ENCODE measurements around the gene SLC25A44.

DNA sequence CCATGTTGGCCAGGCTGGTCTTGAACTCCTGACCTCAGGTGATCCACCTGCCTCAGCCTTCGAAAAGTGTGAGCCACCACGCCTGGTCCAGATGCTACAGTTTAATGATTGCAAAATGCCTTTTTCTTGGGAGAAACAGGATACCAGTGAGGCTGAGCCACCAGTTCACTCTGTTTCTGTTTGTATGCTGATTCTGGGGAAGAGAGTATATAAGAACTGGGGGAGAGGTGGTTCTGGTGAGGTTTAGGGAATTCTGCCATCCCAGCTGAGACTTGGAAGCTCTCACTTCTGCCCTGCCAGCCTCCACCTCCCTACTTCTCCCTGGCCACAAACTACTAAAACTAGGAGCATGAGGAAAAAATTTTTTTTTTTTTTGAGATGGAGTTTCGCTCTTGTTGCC lies 10.8 kb downstream of the SLC25A44 start:
- TF ChIP-seq, protein P1, sequence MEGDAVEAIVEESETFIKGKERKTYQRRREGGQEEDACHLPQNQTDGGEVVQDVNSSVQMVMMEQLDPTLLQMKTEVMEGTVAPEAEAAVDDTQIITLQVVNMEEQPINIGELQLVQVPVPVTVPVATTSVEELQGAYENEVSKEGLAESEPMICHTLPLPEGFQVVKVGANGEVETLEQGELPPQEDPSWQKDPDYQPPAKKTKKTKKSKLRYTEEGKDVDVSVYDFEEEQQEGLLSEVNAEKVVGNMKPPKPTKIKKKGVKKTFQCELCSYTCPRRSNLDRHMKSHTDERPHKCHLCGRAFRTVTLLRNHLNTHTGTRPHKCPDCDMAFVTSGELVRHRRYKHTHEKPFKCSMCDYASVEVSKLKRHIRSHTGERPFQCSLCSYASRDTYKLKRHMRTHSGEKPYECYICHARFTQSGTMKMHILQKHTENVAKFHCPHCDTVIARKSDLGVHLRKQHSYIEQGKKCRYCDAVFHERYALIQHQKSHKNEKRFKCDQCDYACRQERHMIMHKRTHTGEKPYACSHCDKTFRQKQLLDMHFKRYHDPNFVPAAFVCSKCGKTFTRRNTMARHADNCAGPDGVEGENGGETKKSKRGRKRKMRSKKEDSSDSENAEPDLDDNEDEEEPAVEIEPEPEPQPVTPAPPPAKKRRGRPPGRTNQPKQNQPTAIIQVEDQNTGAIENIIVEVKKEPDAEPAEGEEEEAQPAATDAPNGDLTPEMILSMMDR (IDR thresholded peaks at IDR 0.05), result no peak
- TF ChIP-seq POLR2A (IDR thresholded peaks at IDR 0.05), result no peak
